HG02840 (cell line): ENCODE results near the gene RPUSD2.

ENCODE experiments used
- ATAC-seq: cut with Tn5 transposase; IDR thresholded peaks from one replicate; pipeline ENCODE4 v1.9.1; 2021; ENCODE audit warnings: mild to moderate bottlenecking, moderate library complexity, moderate number of reproducible peaks; ENCODE audit not compliant: unreplicated experiment, low FRiP score

Gene RPUSD2, protein sequence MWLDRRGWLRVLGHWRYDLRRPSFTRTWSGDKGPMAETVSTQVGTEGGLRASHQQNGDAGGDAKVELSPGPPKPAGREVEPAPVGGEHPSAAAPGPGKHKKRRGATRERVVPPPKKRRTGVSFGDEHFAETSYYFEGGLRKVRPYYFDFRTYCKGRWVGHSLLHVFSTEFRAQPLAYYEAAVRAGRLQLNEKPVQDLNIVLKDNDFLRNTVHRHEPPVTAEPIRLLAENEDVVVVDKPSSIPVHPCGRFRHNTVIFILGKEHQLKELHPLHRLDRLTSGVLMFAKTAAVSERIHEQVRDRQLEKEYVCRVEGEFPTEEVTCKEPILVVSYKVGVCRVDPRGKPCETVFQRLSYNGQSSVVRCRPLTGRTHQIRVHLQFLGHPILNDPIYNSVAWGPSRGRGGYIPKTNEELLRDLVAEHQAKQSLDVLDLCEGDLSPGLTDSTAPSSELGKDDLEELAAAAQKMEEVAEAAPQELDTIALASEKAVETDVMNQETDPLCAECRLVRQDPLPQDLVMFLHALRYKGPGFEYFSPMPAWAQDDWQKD

DNA sequence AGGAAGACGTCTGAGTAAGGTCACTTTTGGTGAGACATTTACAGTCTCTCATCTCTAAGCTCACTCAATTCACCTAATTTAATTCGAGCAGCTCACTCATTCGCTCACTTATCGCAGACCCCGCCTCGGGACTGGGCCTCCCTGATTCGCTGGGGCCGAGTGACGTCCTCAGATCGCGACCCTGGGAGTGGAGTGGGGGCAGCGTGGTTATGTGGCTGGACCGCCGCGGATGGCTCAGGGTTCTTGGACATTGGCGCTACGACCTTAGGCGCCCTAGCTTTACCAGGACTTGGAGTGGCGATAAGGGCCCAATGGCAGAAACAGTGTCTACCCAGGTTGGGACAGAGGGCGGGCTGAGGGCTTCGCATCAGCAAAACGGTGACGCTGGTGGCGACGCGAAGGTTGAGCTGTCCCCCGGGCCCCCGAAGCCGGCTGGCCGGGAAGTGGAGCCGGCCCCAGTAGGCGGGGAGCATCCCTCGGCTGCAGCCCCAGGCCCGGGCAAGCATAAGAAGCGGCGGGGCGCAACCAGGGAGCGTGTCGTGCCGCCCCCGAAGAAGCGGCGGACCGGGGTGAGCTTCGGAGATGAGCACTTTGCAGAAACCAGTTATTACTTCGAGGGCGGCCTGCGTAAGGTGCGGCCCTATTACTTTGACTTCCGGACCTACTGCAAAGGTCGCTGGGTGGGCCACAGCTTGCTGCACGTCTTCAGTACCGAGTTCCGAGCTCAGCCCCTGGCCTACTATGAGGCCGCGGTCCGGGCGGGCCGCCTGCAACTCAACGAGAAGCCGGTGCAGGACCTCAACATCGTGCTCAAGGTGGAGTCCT is at the start of gene RPUSD2:
TSS of gene RPUSD2 (plus strand) at position 171 of the 825 bp plus-strand sequence. CDS start at position 210, 39 bp downstream.
- peak; percentile 46 for ATAC-seq

DNA sequence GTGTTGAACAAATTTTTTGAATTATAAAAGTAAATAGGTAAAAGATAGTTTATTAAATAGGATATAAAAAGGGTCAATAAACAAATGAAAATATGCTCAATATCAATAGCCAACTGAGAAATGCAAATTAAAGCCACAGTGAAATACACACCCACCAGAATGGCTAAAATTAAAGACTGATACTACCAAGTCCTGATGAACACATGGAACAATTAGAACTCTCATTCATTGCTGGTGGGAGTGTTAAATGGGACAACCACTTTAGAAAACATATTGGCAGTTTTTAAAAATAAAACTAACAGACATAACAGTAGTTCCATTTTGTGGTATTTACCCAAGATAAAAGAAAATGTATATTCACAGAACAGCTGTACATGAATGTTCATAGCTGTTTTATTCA is 45.5 kb upstream of the RPUSD2 start:
- ATAC-seq = no peak

DNA sequence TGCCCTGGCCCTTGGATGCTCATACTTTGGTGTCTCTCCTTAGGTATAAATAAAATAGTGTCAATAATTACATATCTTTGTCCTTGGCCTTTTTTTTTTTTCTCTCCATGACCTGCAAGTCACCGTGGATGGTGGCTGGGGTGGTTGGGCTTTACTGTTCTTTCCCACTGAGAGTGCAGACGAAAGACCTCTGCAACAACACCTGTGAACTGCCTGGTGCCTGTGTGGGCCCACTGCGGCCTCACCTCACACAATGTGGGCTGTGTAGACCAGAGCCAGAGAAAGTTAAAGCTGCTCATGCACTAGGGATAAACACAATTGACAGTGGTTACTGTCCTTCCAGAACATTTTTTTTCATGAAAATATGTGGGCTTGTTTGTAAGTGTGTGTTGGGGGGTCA is 43.2 kb upstream of the RPUSD2 start:
- no peak for ATAC-seq

DNA sequence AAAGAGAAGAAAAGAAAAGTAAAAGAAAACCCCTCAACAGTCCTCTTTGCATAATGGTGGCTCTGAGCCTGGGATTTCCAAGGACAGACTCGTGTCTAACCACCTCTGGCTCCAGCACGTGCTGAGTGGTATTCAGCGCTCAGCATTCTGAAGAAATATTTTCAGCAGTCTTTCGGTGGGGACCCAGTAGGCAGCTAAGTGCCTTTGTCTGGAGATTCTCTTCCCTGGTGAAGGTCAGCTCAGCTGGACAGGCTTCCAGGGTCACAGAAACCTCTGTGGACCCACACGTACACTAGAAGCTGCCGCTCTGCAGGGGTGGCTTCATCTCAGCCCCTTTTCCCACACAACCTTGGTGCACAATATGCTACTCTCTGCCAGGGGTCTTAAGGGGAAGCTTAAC is 40.3 kb upstream of the RPUSD2 start:
- ATAC-seq = no peak

DNA sequence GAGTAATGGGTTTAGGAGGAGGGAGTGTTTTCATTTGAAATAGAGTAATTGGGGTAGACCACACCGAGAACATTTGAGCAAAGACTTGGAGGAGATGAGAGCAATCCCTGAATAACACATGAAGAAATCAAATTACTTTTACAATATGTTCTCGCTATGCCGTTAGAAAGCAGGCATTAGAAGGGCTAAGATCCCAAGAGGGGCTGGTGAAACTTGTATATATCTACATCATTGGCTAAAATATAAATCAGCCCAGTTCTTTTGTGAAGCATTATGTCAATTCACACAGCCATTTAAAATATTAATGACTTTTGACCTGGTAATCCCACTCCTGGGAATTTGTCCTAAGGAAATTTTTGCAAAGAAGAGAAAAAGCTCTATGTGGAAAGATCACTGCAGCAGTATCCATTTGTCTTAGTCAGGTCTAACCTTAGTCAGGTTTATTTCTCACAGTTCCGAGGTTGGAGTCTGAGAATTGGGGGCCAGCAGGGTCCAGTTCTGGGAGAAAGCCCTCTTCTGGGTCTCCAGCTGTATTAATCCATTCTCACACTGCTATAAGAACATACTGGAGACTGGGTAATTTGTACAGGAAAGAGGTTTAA is 35.2 kb upstream of the RPUSD2 start:
- ATAC-seq = no peak

DNA sequence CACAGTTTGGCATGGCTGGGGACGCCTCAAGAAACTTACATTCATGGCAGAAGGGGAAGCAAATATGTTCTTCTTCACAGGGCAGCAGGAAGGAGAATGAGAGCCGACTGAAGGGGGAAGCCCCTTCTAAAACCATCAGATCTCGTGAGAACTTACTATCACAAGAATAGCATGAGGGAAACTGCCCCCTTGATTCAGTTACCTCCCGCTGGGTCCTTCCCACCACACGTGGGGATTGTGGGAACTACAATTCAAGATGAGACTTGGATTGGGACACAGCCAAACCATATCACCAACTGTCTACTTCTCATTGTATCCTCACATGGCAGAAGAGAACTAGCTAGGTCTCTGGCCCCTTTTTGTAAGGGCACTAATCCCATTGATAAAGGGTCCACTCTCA is 34.7 kb upstream of the RPUSD2 start:
- ATAC-seq = no peak

DNA sequence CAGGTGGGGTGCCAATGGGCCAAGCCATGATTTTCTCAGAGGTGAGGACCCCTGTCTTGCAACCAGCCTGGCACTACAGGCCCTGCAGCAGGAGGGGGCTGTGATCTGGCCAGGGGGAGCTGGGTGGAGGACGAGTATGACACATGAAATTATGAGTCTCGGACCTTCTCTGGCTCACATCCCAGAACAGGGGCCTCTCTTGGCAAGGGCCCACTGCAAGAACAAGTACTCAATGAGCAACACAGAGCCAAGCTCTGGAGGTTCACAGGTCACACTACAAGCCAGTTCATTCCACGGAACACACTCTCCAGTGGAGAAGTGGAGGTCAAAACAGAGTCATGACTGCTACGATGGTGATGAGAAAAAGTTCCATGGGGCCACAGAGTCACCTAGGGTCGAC is 32.6 kb upstream of the RPUSD2 start:
- ATAC-seq = no peak

DNA sequence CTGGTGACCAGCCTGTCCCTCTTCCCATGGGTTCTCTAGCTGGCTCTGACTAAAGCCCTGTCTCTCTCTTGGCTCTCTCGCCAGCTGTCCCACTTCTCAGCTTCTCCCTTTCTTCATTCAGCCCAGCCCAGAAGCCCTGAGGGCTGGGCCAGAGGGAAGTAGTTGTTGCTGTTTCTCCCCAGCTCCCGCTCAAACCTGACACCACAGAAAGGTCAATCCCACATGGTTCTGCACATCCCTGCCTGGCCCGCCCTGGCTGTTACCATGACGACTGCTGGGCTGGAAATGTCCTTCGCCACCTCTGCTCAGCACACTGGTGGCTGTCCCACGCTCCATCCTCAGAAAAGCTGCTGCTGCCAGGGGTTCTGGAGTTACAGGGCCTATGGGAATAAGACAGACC is 30.1 kb upstream of the RPUSD2 start:
- ATAC-seq = no peak

DNA sequence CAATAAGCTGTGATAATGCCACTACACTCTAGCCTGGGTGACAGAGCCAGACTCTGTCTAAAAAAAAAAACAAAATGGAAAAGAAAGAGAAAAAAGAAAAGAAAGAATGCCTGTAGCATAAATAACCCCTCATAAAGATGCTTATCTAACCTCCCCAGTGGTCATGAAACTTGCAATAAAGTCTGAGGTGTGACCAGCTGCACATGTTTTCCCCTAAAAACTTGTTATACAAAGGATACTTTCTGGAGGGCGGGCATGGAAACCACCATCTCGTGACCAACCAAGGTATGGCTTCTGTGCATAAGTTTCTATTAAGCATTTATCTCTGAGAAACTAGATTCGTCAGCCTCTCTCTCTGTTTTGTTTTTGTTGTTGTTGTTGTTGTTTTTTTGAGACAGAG is 26.0 kb upstream of the RPUSD2 start:
- ATAC-seq = no peak

DNA sequence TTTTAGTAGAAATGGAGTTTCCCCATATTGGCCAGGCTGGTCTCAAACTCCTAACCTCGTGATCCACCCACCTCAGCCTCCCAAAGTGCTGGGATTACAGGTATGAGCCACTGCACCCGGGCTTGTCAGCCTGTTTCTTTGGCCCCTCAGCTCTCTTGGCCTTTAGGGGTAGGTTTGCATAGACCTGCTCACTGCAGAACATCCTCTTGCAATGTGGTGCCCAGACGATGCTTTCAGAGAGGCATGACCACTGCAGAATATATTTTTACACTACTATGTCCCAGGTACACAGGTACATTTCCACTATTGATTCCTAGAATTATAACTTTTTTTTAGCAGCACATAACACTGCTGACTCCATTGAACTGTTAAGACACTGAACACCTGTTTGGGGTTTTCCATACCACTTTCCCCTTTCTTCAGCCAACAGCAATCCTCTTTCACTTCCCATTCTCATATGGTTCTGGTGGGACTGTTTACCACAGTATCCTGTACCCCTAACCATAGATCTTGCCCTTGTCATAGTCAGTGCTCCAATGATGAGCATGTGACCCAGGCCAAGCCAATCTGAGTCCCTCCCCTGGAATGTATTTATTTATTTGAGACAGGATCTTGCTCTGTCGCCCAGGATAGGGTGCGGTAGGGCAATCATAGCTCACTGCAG is 25.3 kb upstream of the RPUSD2 start:
- ATAC-seq = peak; percentile 58

DNA sequence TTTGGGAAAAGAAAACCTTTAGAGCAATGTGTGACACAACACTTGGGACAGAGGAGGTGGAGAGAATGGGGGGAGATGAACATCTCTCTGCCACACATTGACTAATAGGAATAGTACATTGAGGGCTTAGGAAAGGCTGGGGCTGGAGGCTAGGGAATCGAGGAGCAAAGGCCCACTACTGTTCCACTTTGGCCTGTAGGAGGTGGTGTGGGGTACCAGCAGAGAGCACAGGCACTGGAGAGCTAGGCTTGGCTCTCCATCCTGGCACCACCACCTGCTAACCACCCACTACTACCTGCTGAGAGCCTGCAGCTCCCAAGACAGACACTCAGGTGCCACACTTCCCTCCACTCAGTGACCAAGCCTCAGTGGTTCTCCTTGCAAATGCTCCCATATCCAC is 23.6 kb upstream of the RPUSD2 start:
- no peak for ATAC-seq

DNA sequence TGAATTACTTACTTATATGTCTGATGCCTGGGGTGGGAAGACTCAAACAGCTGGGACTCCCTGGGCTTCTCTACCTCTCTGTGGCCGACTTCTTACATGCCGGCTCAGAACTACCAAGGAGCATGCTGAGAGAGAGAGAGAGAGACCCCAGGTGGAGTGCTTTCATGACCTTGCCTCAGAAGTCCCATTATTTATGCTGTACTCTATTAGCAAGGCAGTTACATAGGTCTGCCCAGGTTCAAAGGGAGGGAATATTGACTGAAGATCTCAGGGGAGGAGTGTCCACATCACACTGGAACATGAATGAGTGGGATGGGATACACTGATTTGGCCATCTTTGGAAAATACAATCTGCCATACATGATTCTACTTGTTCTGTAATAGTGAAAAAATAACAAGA is 20.5 kb upstream of the RPUSD2 start:
- ATAC-seq = no peak

DNA sequence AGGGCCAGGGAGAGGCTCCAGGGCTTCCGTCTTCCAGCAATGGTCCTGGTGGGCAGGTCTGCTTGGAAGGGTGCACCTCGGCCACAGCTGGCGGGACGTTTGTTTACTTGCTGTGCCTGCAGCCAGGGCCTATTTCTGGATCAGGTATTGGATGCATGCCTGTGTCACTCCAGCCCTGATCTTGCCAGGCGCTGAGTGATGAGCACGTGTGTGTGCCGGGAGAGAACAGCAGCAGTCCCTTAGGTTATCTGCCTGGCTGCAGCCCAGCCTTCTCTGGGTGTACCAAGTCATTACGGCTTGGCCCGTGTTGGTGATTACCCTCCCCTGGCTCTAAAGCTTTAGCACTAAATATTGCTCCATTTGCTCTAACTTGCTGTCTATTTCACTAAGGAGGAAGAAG is 19.2 kb upstream of the RPUSD2 start:
- ATAC-seq = no peak

DNA sequence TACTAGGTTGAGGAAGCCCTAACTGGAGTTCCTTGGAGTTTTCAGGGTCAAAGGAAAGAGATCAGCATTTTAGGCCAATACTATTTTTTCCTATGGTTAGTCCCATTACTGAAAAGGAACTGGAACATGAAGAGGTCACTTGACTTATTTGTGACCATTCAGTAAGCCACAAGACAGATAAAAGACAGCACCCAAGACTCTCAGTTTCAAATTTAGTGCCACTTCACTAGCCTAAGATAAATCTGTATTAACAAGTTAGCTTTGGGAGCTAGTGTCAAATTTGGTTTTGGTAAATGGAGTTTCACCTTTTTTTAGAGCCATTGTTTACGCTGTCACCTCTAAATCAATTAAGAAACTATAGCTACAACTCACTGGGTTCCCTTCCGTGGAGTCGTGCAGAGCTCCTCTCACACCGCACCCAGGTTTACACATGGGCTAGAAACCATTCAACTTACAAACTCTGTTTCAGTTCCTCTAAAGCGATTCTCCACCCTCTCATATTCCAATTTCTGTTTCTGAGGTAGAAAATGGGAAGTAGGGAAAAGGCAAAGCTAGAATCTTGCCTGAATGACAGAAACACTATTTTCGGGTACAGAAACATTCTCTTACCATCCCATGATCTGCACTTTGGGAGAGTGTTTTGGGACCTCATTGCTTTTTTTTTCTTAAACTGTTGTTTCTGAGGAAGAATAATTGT is 18.6 kb upstream of the RPUSD2 start:
- ATAC-seq = peak; percentile 58

DNA sequence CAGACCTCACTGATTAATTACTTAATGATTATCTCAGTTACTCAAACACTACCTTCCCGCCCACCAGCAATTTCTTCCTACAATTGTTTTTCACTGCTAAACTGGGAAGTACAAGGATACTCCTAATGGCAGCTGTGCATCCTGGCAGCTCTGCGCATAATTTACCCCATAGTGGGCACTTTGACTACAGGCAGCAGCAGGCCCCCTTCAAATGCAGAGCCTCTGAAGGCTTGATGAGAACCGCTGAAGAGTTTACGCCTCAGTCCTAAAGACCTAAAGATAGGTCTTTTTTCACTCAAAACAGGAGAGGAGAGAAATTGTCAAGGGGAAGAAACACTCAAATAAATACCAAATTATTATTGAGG is 15.0 kb upstream of the RPUSD2 start:
- no peak for ATAC-seq

DNA sequence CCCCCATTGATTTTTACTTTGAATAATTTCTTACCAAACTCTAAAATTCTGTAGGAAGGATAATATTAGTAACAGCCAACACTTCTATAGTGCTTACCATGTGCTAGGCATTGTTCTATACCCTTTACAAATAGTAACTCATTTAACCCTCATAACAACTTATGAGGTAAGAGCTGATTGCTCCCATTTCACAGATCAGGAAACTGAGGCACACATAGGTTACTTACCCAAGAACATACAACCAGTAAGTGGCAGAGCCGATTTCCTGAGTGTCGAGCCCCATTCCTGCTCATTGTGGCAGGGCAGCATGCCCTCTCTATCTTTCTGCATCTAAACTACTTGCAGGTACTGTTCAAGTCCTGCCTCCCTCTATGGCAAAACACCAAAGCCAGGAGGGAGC is 13.2 kb upstream of the RPUSD2 start:
- ATAC-seq = no peak

DNA sequence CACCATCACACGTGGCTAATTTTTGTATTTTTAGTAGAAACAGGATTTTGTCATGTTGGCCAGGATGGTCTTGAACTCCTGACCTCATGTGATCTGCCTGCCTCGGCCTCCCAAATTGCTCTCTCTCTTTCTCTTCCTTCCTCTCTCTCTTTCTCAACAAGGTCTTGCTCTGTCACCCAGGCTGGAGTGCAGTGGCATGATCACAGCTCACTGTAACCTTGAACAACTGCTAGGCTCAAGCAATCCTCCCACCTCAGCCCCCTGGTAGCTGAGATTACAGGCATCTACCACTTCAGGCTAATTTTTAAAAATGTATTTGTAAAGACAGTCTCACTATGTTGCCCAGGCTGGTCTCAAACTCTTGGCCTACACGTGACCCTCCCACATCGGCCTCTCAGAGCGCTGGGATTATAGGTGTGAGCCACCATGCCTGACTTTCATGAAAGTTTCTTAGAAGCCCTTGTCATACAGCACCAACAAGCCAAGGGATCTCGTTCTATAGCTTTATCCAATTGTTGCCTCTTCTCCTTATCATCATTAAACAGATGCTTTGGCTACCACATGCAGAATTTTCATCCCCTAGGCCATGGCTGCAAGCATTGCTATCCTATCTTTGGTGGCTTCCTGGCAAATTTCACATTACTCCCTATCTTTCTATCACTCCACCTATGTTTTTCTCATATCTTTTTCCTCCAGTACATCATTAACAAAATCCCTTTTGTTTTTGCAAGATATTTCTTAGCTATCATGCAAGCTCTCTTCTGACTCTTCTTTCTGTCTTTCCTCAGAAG is 10.0 kb upstream of the RPUSD2 start:
- ATAC-seq = no peak

DNA sequence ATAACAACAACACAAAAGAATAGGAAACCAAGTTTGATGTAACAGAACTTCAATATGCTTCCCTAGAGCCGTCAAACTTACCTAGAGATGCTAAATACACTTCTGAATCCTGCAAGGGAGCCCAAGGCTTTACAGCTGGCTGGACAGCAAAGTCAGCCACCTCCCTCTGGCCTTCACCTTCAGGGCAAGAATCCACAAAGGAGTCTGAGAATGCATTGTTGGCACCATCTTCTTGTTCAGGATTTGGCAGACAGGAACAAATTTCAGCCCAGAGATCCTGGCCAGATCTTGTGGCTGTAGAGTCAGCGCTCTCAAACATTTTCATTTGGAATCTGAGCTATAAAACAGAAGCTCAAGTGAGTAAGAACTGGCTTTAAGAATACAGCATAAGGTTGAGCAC is 6.4 kb upstream of the RPUSD2 start:
- ATAC-seq = no peak

DNA sequence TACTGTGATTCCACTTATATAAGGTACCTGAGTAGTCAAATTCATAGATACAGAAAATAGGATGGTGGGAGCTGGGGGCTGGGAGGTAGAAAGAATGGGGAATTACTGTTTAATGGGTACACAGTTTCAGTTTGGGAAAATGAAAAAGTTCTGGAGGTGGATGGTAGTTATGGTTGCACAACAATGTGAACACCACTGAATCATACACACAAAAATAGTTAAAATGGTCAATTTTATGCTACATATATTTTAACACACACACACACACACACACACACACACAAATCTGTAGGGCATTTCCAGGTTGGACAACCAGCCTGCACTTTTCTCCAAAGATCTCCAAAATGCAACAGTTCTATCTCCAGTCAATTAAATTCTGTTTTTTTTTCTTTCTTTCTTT is 5.7 kb upstream of the RPUSD2 start:
- no peak for ATAC-seq
